HepG2 (cell line): ENCODE measurements around the gene PSMC2. TPM values are rescaled to one million over a fixed set of nuclear protein-coding genes. Genes with fewer than 3 reads are reported as not detected.

Source experiments
- ATAC-seq: fragments of 200-7000 bp; cut with Tn5 transposase; 3 replicates; pipeline ENCODE4 v1.9.1; 2020; ENCODE audit warnings: mild to moderate bottlenecking, moderate library complexity
- BruUV-seq: library from RNA; stranded (reverse); fragments of 400-500 nt; replicated peaks from 2 replicates; lab custom pipeline; 2021; lab: Mats Ljungman, UMichigan
- CTCF ChIA-PET: fragments of 300-600 bp; formaldehyde crosslinking; extraction: SDS; loops from one replicate; lab custom pipeline; 2021; ENCODE audit warnings: low total read pairs, inconsistent platforms, low intra/inter-chr PET ratio; lab: Yijun Ruan, JAX
- POLR2A ChIA-PET: fragments of 350-600 bp; sonication (Branson Sonifier 250); formaldehyde crosslinking; loops from one replicate; lab custom pipeline; 2020; ENCODE audit warnings: antibody characterized with exemption, inconsistent platforms; lab: Yijun Ruan, JAX
- DNase-seq: peaks from one replicate; pipeline ENCODE4 v3.0.0-alpha.2; 2015; ENCODE audit warnings: low spot score
- FAIRE-seq: peaks from 3 replicates; lab custom pipeline; 2011; peaks lifted over from hg19 to GRCh38; lab: Jason Lieb, UNC
- H2AFZ ChIP-seq: one replicate; pipeline ENCODE4 v1.6.1; 2011; ENCODE audit warnings: low read length, inconsistent platforms
- H3K27ac ChIP-seq: fragments of 300-600 bp; 3 replicates; pipeline ENCODE4 v1.8.0; 2011; ENCODE audit warnings: mixed run types, mild to moderate bottlenecking, mixed read lengths, low read length, inconsistent platforms; ENCODE audit not compliant: insufficient read depth; ENCODE audit errors: extremely low read length
- H3K27me3 ChIP-seq, 2 experiments: fragments of 200-600 bp in 1 of 2; 2 replicates in 1 of 2; 3 replicates in 1 of 2; pipeline versions ENCODE4 v1.6.0 to v1.8.0; 2011; ENCODE audit warnings: low read length in 2 of 2, mild to moderate bottlenecking in 2 of 2, moderate library complexity in 2 of 2, inconsistent platforms in 1 of 2; ENCODE audit not compliant: insufficient read depth in 2 of 2, control insufficient read depth in 1 of 2
- H3K36me3 ChIP-seq, 2 experiments: fragments of 200-600 bp in 1 of 2; replicated peaks in 1 of 2; 2 replicates in 1 of 2; 3 replicates in 1 of 2; pipeline versions ENCODE4 v1.5.1 to v1.8.0; 2011; ENCODE audit warnings: low read length in 2 of 2, inconsistent platforms in 1 of 2; ENCODE audit not compliant: insufficient read depth in 2 of 2, control insufficient read depth in 1 of 2
- H3K4me1 ChIP-seq: 2 replicates; pipeline ENCODE4 v1.5.1; 2012; ENCODE audit warnings: low read length, inconsistent platforms; ENCODE audit not compliant: insufficient read depth
- H3K4me2 ChIP-seq: 2 replicates; pipeline ENCODE4 v1.6.0; 2011; ENCODE audit warnings: low read depth, low read length, inconsistent platforms
- H3K4me3 ChIP-seq, 3 experiments: fragments of 200-600 bp in 1 of 3; sonication (generic), shearing (Covaris generic) in 1 of 3; replicated peaks in 1 of 3; 2 replicates each; pipeline ENCODE4 v1.5.1; 2011 to 2016; ENCODE audit warnings: low read length in 3 of 3, inconsistent platforms in 2 of 3, low read depth in 2 of 3, mild to moderate bottlenecking in 2 of 3, control low read depth in 1 of 3, mixed read lengths in 1 of 3; ENCODE audit not compliant: insufficient read depth in 1 of 3
- H3K79me2 ChIP-seq: one replicate; pipeline ENCODE4 v1.6.1; 2011; ENCODE audit warnings: low read length, inconsistent platforms; ENCODE audit not compliant: insufficient read depth
- H3K9ac ChIP-seq: 2 replicates; pipeline ENCODE4 v1.6.0; 2011; ENCODE audit warnings: mild to moderate bottlenecking, low read depth, low read length, inconsistent platforms; ENCODE audit not compliant: insufficient read depth
- H3K9me3 ChIP-seq: 2 replicates; pipeline ENCODE4 v1.5.1; 2012; ENCODE audit warnings: mild to moderate bottlenecking, low read length
- H4K20me1 ChIP-seq: 2 replicates; pipeline ENCODE4 v1.6.0; 2011; ENCODE audit warnings: inconsistent platforms, mild to moderate bottlenecking, low read length, moderate library complexity; ENCODE audit not compliant: insufficient read depth
- GABPA ChIP-seq, 2 experiments: IDR thresholded peaks; 2 replicates each; pipeline ENCODE4 v1.6.1; 2011 to 2016; ENCODE audit warnings: low read depth in 2 of 2, low read length in 1 of 2, missing biosample characterization in 1 of 2, missing genetic modification characterization in 1 of 2
- GATAD2A ChIP-seq: IDR thresholded peaks from 2 replicates; pipeline ENCODE4 v1.6.1; 2016
- GMEB1 ChIP-seq: sonication (generic); formaldehyde crosslinking; IDR thresholded peaks from 2 replicates; pipeline ENCODE4 v1.5.1; 2020; ENCODE audit warnings: missing genetic modification reagents, mild to moderate bottlenecking, borderline replicate concordance
- REL ChIP-seq: sonication (generic); formaldehyde crosslinking; conservative IDR thresholded peaks from 2 replicates; pipeline ENCODE4 v1.8.0; 2022; ENCODE audit warnings: mild to moderate bottlenecking, missing genetic modification reagents, moderate library complexity
- U2AF1 ChIP-seq: fragments of 200-400 bp; formaldehyde crosslinking; optimal IDR thresholded peaks from 2 replicates; pipeline ENCODE3; 2017; ENCODE audit warnings: mild to moderate bottlenecking, low read depth, low read length
- ZBTB2 ChIP-seq: sonication (generic); formaldehyde crosslinking; IDR thresholded peaks from 2 replicates; pipeline ENCODE4 v1.8.0; 2022; ENCODE audit warnings: low read depth, missing genetic modification reagents
- ZNF33A ChIP-seq: sonication (generic); formaldehyde crosslinking; IDR thresholded peaks from 2 replicates; pipeline ENCODE4 v1.5.1; 2020; ENCODE audit warnings: missing genetic modification reagents, mild to moderate bottlenecking, moderate library complexity, borderline replicate concordance
- ZNF350 ChIP-seq: sonication (generic); formaldehyde crosslinking; IDR thresholded peaks from 2 replicates; pipeline ENCODE4 v1.4.0; 2020; ENCODE audit warnings: mild to moderate bottlenecking, low read depth, missing genetic modification reagents, borderline replicate concordance
- ZNF574 ChIP-seq: sonication (generic); formaldehyde crosslinking; IDR thresholded peaks from 2 replicates; pipeline ENCODE4 v1.4.0; 2020; ENCODE audit warnings: missing genetic modification reagents
- ZNF747 ChIP-seq: sonication (generic); formaldehyde crosslinking; IDR thresholded peaks from 2 replicates; pipeline ENCODE4 v1.8.1; 2023; ENCODE audit warnings: missing genetic modification reagents, mild to moderate bottlenecking, borderline replicate concordance
- ZNF780A ChIP-seq: sonication (generic); formaldehyde crosslinking; IDR thresholded peaks from 2 replicates; pipeline ENCODE4 v1.8.0; 2022; ENCODE audit warnings: mild to moderate bottlenecking, missing genetic modification reagents, moderate library complexity
- ZNF816 ChIP-seq: sonication (generic); formaldehyde crosslinking; IDR thresholded peaks from 2 replicates; pipeline ENCODE4 v1.8.0; 2022; ENCODE audit warnings: missing genetic modification reagents, mild to moderate bottlenecking, borderline replicate concordance
- WGBS: methylation state at CpG from one replicate; pipeline ENCODE4 v1.1.6; 2017; ENCODE audit warnings: low lambda C conversion rate; 5-methylcytosine and 5-hydroxymethylcytosine counted together
- in situ Hi-C: cut with HindIII; loops from 2 replicates; pipeline ENCODE4 v1.10.0; 2017; ENCODE audit warnings: low pct_unique_long_range_greater_than_20kb; ENCODE audit not compliant: extremely low pct_ligation_motif_present
- intact Hi-C: fragments of 100-400 bp; cut with micrococcal nuclease; formaldehyde crosslinking; loops from one replicate; pipeline ENCODE4 v1.10.0; 2022; ENCODE audit not compliant: unreplicated experiment
- polyA plus RNA-seq, 8 experiments: library from polyadenylated mRNA; depleted of rRNA in 3 of 8; stranded (reverse) in 7 of 8; unstranded in 1 of 8; fragments of >200 nt; fragmentation: Illumina TruSeq in 4 of 8; extraction: Trizol in 4 of 8; gene quantifications; 2 replicates each; pipeline versions ENCODE4 v1.2.1 to v1.2.3, GENCODE V29; 2011 to 2016; ENCODE audit warnings: low read depth in 4 of 8, missing spikeins in 1 of 8, mixed read lengths in 1 of 8; ENCODE audit not compliant: insufficient read depth in 1 of 8
- total RNA-seq, 5 experiments: library from RNA; depleted of rRNA; stranded (reverse); fragments of >200 nt; fragmentation: Illumina TruSeq; extraction: Trizol; gene quantifications; 2 replicates each; pipeline ENCODE4 v1.2.3, GENCODE V29; 2016; ENCODE audit warnings: low read depth in 1 of 5
- TF ChIP-seq, protein P1 (sequence below): sonication (generic); formaldehyde crosslinking; conservative IDR thresholded peaks from 2 replicates; pipeline ENCODE4 v1.4.0; 2020; ENCODE audit warnings: missing genetic modification reagents

Gene PSMC2
- total and polyA plus RNA-seq, 2 of the 13 experiments (the other 11 are each of a cell fraction or from before 2014, with no cell fraction given), result 89.9 to 181 TPM

- WGBS, result under 1% methylated on average over 26 of the region's 26 CpGs
- no peak for TF ChIP-seq GATAD2A (CRISPR knock-in tag)
- no peak for TF ChIP-seq GMEB1 (CRISPR knock-in tag)
- TF ChIP-seq, protein P1, sequence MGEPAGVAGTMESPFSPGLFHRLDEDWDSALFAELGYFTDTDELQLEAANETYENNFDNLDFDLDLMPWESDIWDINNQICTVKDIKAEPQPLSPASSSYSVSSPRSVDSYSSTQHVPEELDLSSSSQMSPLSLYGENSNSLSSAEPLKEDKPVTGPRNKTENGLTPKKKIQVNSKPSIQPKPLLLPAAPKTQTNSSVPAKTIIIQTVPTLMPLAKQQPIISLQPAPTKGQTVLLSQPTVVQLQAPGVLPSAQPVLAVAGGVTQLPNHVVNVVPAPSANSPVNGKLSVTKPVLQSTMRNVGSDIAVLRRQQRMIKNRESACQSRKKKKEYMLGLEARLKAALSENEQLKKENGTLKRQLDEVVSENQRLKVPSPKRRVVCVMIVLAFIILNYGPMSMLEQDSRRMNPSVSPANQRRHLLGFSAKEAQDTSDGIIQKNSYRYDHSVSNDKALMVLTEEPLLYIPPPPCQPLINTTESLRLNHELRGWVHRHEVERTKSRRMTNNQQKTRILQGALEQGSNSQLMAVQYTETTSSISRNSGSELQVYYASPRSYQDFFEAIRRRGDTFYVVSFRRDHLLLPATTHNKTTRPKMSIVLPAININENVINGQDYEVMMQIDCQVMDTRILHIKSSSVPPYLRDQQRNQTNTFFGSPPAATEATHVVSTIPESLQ (CRISPR knock-in tag), result no peak
- TF ChIP-seq ZNF747, result 0 out of 2 replicates have a peak, but pooled peaks have one; percentile 11
- TF ChIP-seq ZNF816 (CRISPR knock-in tag), result 0 out of 2 replicates have a peak, but pooled peaks have one; percentile 9
- TF ChIP-seq ZBTB2 (CRISPR knock-in tag), result 0 out of 2 replicates have a peak, but pooled peaks have one; percentile 13
- TF ChIP-seq ZNF33A (CRISPR knock-in tag), result peak; percentile 53; the same call in 1 of the 2 replicates
- TF ChIP-seq REL (CRISPR knock-in tag), result no peak
- TF ChIP-seq U2AF1, result peak; percentile 75
- TF ChIP-seq ZNF780A (CRISPR knock-in tag), result 0 out of 2 replicates have a peak, but pooled peaks have one; percentile 48
- TF ChIP-seq GABPA (IDR thresholded peaks at IDR 0.05; ENCODE audit: low read depth, low read length), result no peak
- 0 out of 2 replicates have a peak, but pooled peaks have one; percentile 1 for TF ChIP-seq GABPA (CRISPR knock-in tag; IDR thresholded peaks at IDR 0.05; ENCODE audit: low read depth)
- no peak for TF ChIP-seq ZNF574 (CRISPR knock-in tag)
- TF ChIP-seq ZNF350 (CRISPR knock-in tag), result peak; percentile 60; the same call in 1 of the 2 replicates
These were observed 3.5 kb upstream of the PSMC2 start for GRCh38 chr7:103343758-103344452.

More at GRCh38 chr7:103343758-103344452, 3.5 kb upstream of the PSMC2 start:
- Histone ChIP-seq H3K4me3 (peak overlapping the region; percentile 75 to 92 (median 86)), H3K79me2 (peaks cover 67% of the 10 kb centered on the region), H4K20me1 (peaks cover 7% of the 10 kb centered on the region; the same call in 1 of the 2 replicates), H3K36me3 (peaks cover 2 to 27% of the 10 kb centered on the region in 2 experiments; a peak in 4 of 5 replicates), H3K27me3 (no peaks in the 10 kb centered on the region; a peak in 1 of 5 replicates), H3K4me1 (peaks cover 41% of the 10 kb centered on the region), H3K9me3 (no peaks in the 10 kb centered on the region), H3K27ac (peak overlapping the region; percentile 82), H2AFZ (no peak overlapping the region), H3K4me2 (peak overlapping the region; percentile 85), H3K9ac (peak overlapping the region; percentile 92)
- FAIRE-seq (no peak), DNase-seq (peak; percentile 29), ATAC-seq (peak; percentile 31)
- in situ Hi-C loops, result loop anchor here (10.0 kb wide), 1 partner anchor 61 kb away; no protein-coding TSS in a partner anchor
- BruUV-seq, result TSS peak; percentile 61
- intact Hi-C loops, result loop anchor here (2.0 to 5.0 kb wide), 3 partner anchors 43 to 63 kb away; partner anchors contain the start of gene PMPCB
- POLR2A ChIA-PET, result interaction anchor here (1.5 kb wide), 1 partner anchor 62 kb away, joined by 6 read pairs; no protein-coding TSS in a partner anchor
- CTCF ChIA-PET, result no interaction called here
